ENCODE measurements around the gene ANGPTL8. TPM values are rescaled to one million over a fixed set of nuclear protein-coding genes. Genes with fewer than 3 reads are reported as not detected.

ANGPTL8 gene
- total RNA-seq, 1 experiment from 2014 or later = not detected

GRCh38 chr19:11256189-11256588 lies 16.8 kb downstream of the ANGPTL8 start:
- DNase-seq = no peak
- Histone ChIP-seq H3K9me3 (ENCODE audit: insufficient read depth, low read depth) (no peaks in the 10 kb centered on the region), H3K27ac (no peak overlapping the region), H2AFZ (no peak overlapping the region), H3K27me3 (ENCODE audit: insufficient read depth, low read depth) (no peaks in the 10 kb centered on the region), H3K4me3 (no peak overlapping the region), H3K9me2 (ENCODE audit: insufficient read depth) (no peaks in the 10 kb centered on the region), H4K20me1 (ENCODE audit: insufficient read depth) (peaks cover 4% of the 10 kb centered on the region), H3K79me2 (ENCODE audit: low read depth) (no peaks in the 10 kb centered on the region), H3K4me1 (replicated peaks; ENCODE audit: insufficient read depth) (no peaks in the 10 kb centered on the region), H3K4me2 (no peak overlapping the region), H3F3A (ENCODE audit: insufficient read depth, low read depth) (peaks cover 17% of the 10 kb centered on the region; the same call in 1 of the 2 replicates), H3K36me3 (ENCODE audit: low read depth) (no peaks in the 10 kb centered on the region)
- ChIA-PET POLR2A (ENCODE audit: unreplicated experiment) (interaction anchor here (0.6 kb wide), 1 partner anchor 404 kb away, joined by 3 read pairs; no protein-coding TSS in a partner anchor), CTCF (interaction anchor here (0.5 kb wide), 1 partner anchor 172 kb away, joined by 8 read pairs; no protein-coding TSS in a partner anchor)
- no TSS peak for BruUV-seq (replicated peaks)
- intact Hi-C loops (cut with micrococcal nuclease; ENCODE audit: unreplicated experiment) = no loop called here
- TF ChIP-seq CTCF (conservative IDR thresholded peaks at IDR 0.05) = no peak
- no peak for TF ChIP-seq EZH2 (IDR thresholded peaks at IDR 0.05; ENCODE audit: low read depth)

GRCh38 chr19:11257846-11258380 lies 18.5 kb downstream of the ANGPTL8 start:
- DNase-seq = no peak

GRCh38 chr19:11260996-11261395 lies 21.6 kb downstream of the ANGPTL8 start:
- intact Hi-C loops (cut with micrococcal nuclease; ENCODE audit: unreplicated experiment) = no loop called here

More at GRCh38 chr19:11257846-11258380, 18.5 kb downstream of the ANGPTL8 start:
- Histone ChIP-seq H3K27ac (no peak overlapping the region), H3F3A (ENCODE audit: insufficient read depth, low read depth) (peaks cover 17% of the 10 kb centered on the region; the same call in 1 of the 2 replicates), H3K79me2 (ENCODE audit: low read depth) (no peaks in the 10 kb centered on the region), H4K20me1 (ENCODE audit: insufficient read depth) (peaks cover 4% of the 10 kb centered on the region), H3K4me3 (no peak overlapping the region), H3K36me3 (ENCODE audit: low read depth) (no peaks in the 10 kb centered on the region), H3K9me3 (ENCODE audit: insufficient read depth, low read depth) (no peaks in the 10 kb centered on the region), H3K4me2 (no peak overlapping the region), H3K27me3 (ENCODE audit: insufficient read depth, low read depth) (no peaks in the 10 kb centered on the region), H3K9me2 (ENCODE audit: insufficient read depth) (no peaks in the 10 kb centered on the region), H3K4me1 (replicated peaks; ENCODE audit: insufficient read depth) (no peaks in the 10 kb centered on the region; the same call in 1 of the 2 replicates), H2AFZ (no peak overlapping the region)
- TF ChIP-seq CTCF (conservative IDR thresholded peaks at IDR 0.05) (no peak), EZH2 (IDR thresholded peaks at IDR 0.05; ENCODE audit: low read depth) (no peak)
- CTCF ChIA-PET = no interaction called here
- no TSS peak for BruUV-seq (replicated peaks)
- POLR2A ChIA-PET (ENCODE audit: unreplicated experiment) = no interaction called here
- intact Hi-C loops (cut with micrococcal nuclease; ENCODE audit: unreplicated experiment) = no loop called here

More at GRCh38 chr19:11260996-11261395, 21.6 kb downstream of the ANGPTL8 start:
- no peak for DNase-seq
- Histone ChIP-seq H3K27me3 (ENCODE audit: insufficient read depth, low read depth) (no peaks in the 10 kb centered on the region), H3F3A (ENCODE audit: insufficient read depth, low read depth) (peaks cover 27% of the 10 kb centered on the region), H4K20me1 (ENCODE audit: insufficient read depth) (peaks cover 4% of the 10 kb centered on the region; the same call in 1 of the 2 replicates), H3K4me1 (replicated peaks; ENCODE audit: insufficient read depth) (peaks cover 21% of the 10 kb centered on the region), H3K9me2 (ENCODE audit: insufficient read depth) (no peaks in the 10 kb centered on the region), H2AFZ (no peak overlapping the region), H3K4me2 (no peak overlapping the region), H3K36me3 (ENCODE audit: low read depth) (no peaks in the 10 kb centered on the region), H3K9me3 (ENCODE audit: insufficient read depth, low read depth) (no peaks in the 10 kb centered on the region), H3K4me3 (no peak overlapping the region), H3K79me2 (ENCODE audit: low read depth) (no peaks in the 10 kb centered on the region), H3K27ac (no peak overlapping the region)
- BruUV-seq (replicated peaks) = no TSS peak
- POLR2A ChIA-PET (ENCODE audit: unreplicated experiment) = no interaction called here
- no peak for TF ChIP-seq EZH2 (IDR thresholded peaks at IDR 0.05; ENCODE audit: low read depth)
- no peak for TF ChIP-seq CTCF (conservative IDR thresholded peaks at IDR 0.05)
- CTCF ChIA-PET = interaction anchor here (0.7 kb wide), 1 partner anchor 307 kb away, joined by 3 read pairs; no protein-coding TSS in a partner anchor

Data from PC-9 (cell line).